GM18505 (cell line): Measurements from ENCODE around the gene SPCS2.
"Not testable (repeated sequence)": the region's sequence is repeated elsewhere in the genome, so short reads cannot be mapped to it uniquely, and the experiment has no call there.

Source experiments
- ATAC-seq: cut with Tn5 transposase; IDR thresholded peaks from one replicate; pipeline ENCODE4 v1.9.1; 2021; ENCODE audit not compliant: unreplicated experiment
- POLR2A ChIP-seq: IDR thresholded peaks from 4 replicates; pipeline ENCODE4 v1.6.1; 2011; ENCODE audit warnings: borderline replicate concordance; ENCODE audit not compliant: insufficient read depth, insufficient read length; ENCODE audit errors: extremely low read depth

SPCS2 gene

GRCh38 chr11:74990941-74991340, 41.9 kb downstream of the SPCS2 start:
- no peak for ATAC-seq
- TF ChIP-seq POLR2A, result no peak

- ATAC-seq, result no peak
Observed at GRCh38 chr11:74992852-74993251, 43.8 kb downstream of the SPCS2 start.

GRCh38 chr11:75000975-75001354, 51.9 kb downstream of the SPCS2 start:
- ATAC-seq, result no peak
- no peak for TF ChIP-seq POLR2A

More at GRCh38 chr11:74992852-74993251, 43.8 kb downstream of the SPCS2 start:
- TF ChIP-seq POLR2A, result no peak

GRCh38 chr11:75001686-75002085, 52.6 kb downstream of the SPCS2 start:
- no peak for ATAC-seq
- no peak for TF ChIP-seq POLR2A

- ATAC-seq, result no peak
Observed at GRCh38 chr11:75002516-75002915, 53.5 kb downstream of the SPCS2 start.

DNA sequence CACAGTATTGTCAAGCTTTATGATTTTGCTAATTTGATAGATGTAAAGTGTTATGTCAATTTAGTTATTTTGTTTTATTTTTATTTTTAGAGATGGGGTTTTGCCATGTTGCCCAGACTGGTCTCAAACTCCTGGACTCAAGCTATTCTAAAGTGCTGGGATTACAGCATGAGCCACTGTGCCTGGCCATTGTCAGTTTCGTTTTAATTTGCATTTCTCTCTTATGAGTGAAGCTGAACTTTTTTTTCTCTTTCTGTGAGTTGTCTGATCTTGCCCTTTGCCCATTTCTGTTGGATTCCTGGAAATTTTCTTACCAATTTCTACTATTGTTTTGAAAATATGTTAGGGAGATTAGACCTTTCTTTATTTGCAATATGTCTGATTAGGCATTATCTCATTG, 55.1 kb downstream of the SPCS2 start:
- no peak for TF ChIP-seq POLR2A
- no peak for ATAC-seq

More at GRCh38 chr11:75002516-75002915, 53.5 kb downstream of the SPCS2 start:
- TF ChIP-seq POLR2A, result no peak

GRCh38 chr11:75011357-75011756, 62.3 kb downstream of the SPCS2 start:
- ATAC-seq, result no peak
- no peak for TF ChIP-seq POLR2A

GRCh38 chr11:75011872-75012271, 62.8 kb downstream of the SPCS2 start:
- no peak for TF ChIP-seq POLR2A

DNA sequence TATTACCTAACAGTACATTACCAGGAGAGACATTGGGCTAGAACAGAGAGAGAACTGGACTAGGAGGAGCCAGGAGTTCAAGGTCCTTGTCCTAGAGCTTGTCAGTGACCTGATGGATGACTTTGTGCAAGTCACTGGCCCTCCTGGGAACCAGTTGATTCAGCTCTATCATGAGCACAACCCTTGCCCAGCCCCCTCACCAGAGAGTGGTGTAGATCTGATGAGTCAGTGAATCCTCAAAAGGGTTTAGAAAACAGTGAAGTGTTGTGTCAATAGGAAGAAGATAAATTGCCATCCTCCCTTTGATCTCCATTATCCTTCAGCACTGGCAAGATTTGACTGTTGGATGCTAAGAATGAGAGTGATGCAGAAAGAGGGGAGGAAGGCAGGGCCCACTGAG, 64.0 kb downstream of the SPCS2 start:
- no peak for TF ChIP-seq POLR2A
- no peak for ATAC-seq

More at GRCh38 chr11:75011872-75012271, 62.8 kb downstream of the SPCS2 start:
- ATAC-seq, result no peak

GRCh38 chr11:75014129-75014528, 65.1 kb downstream of the SPCS2 start:
- TF ChIP-seq POLR2A, result no peak
- no peak for ATAC-seq

DNA sequence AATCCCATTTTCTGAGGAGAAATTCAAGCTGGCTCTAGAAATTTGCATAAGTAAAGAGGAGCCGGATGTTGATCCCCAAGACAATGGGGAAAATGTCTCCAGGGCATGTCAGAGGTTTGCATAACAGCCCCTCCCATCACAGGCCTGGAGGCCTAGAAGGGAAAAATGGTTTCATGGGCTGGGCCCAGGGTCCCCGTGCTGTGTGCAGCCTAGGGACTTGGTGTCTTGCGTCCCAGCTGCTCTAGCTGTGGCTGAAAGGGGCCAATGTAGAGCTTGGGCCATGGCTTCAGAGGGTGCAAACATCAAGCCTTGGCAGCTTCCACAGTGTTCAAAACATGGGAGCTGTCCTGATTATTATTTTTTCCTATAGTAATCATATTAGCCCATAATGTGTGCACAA, 70.1 kb downstream of the SPCS2 start:
- not testable (repeated sequence) for ATAC-seq

GRCh38 chr11:75020328-75020727, 71.3 kb downstream of the SPCS2 start:
- not testable (repeated sequence) for ATAC-seq

DNA sequence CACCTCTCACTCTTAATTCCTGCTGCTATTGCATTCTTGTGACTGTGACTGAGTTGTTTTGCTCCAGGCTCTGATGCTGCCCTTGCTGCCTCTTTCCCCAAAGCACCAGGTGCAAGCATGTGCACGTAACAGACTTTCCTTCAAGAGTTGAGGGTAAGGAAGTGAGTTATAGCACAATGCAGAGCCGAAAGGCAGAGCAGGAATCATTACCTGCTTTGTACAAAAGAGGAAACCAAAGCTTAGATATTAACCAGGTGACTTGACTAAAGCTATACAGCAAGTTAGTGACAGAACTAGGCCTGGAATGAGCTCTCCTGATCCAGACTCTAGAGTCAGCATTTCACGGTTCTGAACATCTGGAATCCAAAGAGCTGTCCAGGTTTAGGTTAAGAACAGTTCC, 73.2 kb downstream of the SPCS2 start:
- ATAC-seq, result no peak
- TF ChIP-seq POLR2A, result no peak

GRCh38 chr11:75022759-75023396, 73.8 kb downstream of the SPCS2 start:
- no peak for ATAC-seq

More at GRCh38 chr11:75022759-75023396, 73.8 kb downstream of the SPCS2 start:
- no peak for TF ChIP-seq POLR2A
